ENCODE measurements around the gene WSCD2.

The WSCD2 gene

GRCh38 chr12:108287227-108287626 lies 158.1 kb downstream of the WSCD2 start:
- Histone ChIP-seq H2AFZ (ENCODE audit: low read depth, low read length) (no peak overlapping the region), H3K9me3 (ENCODE audit: low read length) (no peaks in the 10 kb centered on the region), H3K36me3 (ENCODE audit: insufficient read depth, low read length) (no peaks in the 10 kb centered on the region), H3K4me3 (ENCODE audit: low read length) (no peak overlapping the region), H3K4me1 (ENCODE audit: insufficient read depth, low read length) (no peaks in the 10 kb centered on the region), H3K27me3 (ENCODE audit: insufficient read depth, low read length) (peaks cover 2% of the 10 kb centered on the region)

GRCh38 chr12:108289350-108290161 lies 160.5 kb downstream of the WSCD2 start:
- Histone ChIP-seq H3K9me3 (ENCODE audit: low read length) (no peaks in the 10 kb centered on the region), H3K27me3 (ENCODE audit: insufficient read depth, low read length) (no peaks in the 10 kb centered on the region), H3K4me1 (ENCODE audit: insufficient read depth, low read length) (no peaks in the 10 kb centered on the region), H3K36me3 (ENCODE audit: insufficient read depth, low read length) (no peaks in the 10 kb centered on the region), H2AFZ (ENCODE audit: low read depth, low read length) (no peak overlapping the region), H3K4me3 (ENCODE audit: low read length) (no peak overlapping the region)

GRCh38 chr12:108295641-108296040 lies 166.6 kb downstream of the WSCD2 start:
- Histone ChIP-seq H3K27me3 (ENCODE audit: insufficient read depth, low read length) (no peaks in the 10 kb centered on the region), H3K4me3 (ENCODE audit: low read length) (no peak overlapping the region), H2AFZ (ENCODE audit: low read depth, low read length) (no peak overlapping the region), H3K36me3 (ENCODE audit: insufficient read depth, low read length) (no peaks in the 10 kb centered on the region), H3K4me1 (ENCODE audit: insufficient read depth, low read length) (no peaks in the 10 kb centered on the region), H3K9me3 (ENCODE audit: low read length) (no peaks in the 10 kb centered on the region)

- Histone ChIP-seq H2AFZ (ENCODE audit: low read depth, low read length) (no peak overlapping the region), H3K36me3 (ENCODE audit: insufficient read depth, low read length) (no peaks in the 10 kb centered on the region), H3K4me3 (ENCODE audit: low read length) (no peak overlapping the region), H3K27me3 (ENCODE audit: insufficient read depth, low read length) (no peaks in the 10 kb centered on the region), H3K9me3 (ENCODE audit: low read length) (no peaks in the 10 kb centered on the region), H3K4me1 (ENCODE audit: insufficient read depth, low read length) (no peaks in the 10 kb centered on the region)
Observed at GRCh38 chr12:108296945-108297344, 167.9 kb downstream of the WSCD2 start.

- no peaks in the 10 kb centered on the region for H3K36me3 ChIP-seq (ENCODE audit: insufficient read depth, low read length)
- no peak overlapping the region for H2AFZ ChIP-seq (ENCODE audit: low read depth, low read length)
- H3K4me3 ChIP-seq (ENCODE audit: low read length), result no peak overlapping the region
- no peaks in the 10 kb centered on the region for H3K4me1 ChIP-seq (ENCODE audit: insufficient read depth, low read length)
- no peaks in the 10 kb centered on the region for H3K27me3 ChIP-seq (ENCODE audit: insufficient read depth, low read length)
- no peaks in the 10 kb centered on the region for H3K9me3 ChIP-seq (ENCODE audit: low read length)
Observed at GRCh38 chr12:108297424-108297823, 168.3 kb downstream of the WSCD2 start.

- H2AFZ ChIP-seq (ENCODE audit: low read depth, low read length), result no peak overlapping the region
- H3K36me3 ChIP-seq (ENCODE audit: insufficient read depth, low read length), result no peaks in the 10 kb centered on the region
- H3K27me3 ChIP-seq (ENCODE audit: insufficient read depth, low read length), result no peaks in the 10 kb centered on the region
- no peak overlapping the region for H3K4me3 ChIP-seq (ENCODE audit: low read length)
- no peaks in the 10 kb centered on the region for H3K4me1 ChIP-seq (ENCODE audit: insufficient read depth, low read length)
- no peaks in the 10 kb centered on the region for H3K9me3 ChIP-seq (ENCODE audit: low read length)
Observed at GRCh38 chr12:108297895-108298760, 169.0 kb downstream of the WSCD2 start.

- no peak overlapping the region for H3K4me3 ChIP-seq (ENCODE audit: low read length)
- no peak overlapping the region for H2AFZ ChIP-seq (ENCODE audit: low read depth, low read length)
Observed at GRCh38 chr12:108298761-108299275, 169.7 kb downstream of the WSCD2 start.

GRCh38 chr12:108299516-108299915 lies 170.4 kb downstream of the WSCD2 start:
- H2AFZ ChIP-seq (ENCODE audit: low read depth, low read length), result no peak overlapping the region
- no peaks in the 10 kb centered on the region for H3K27me3 ChIP-seq (ENCODE audit: insufficient read depth, low read length)
- no peaks in the 10 kb centered on the region for H3K4me1 ChIP-seq (ENCODE audit: insufficient read depth, low read length)
- no peak overlapping the region for H3K4me3 ChIP-seq (ENCODE audit: low read length)
- H3K36me3 ChIP-seq (ENCODE audit: insufficient read depth, low read length), result no peaks in the 10 kb centered on the region
- H3K9me3 ChIP-seq (ENCODE audit: low read length), result no peaks in the 10 kb centered on the region

More at GRCh38 chr12:108298761-108299275, 169.7 kb downstream of the WSCD2 start:
- H3K9me3 ChIP-seq (ENCODE audit: low read length), result no peaks in the 10 kb centered on the region
- no peaks in the 10 kb centered on the region for H3K36me3 ChIP-seq (ENCODE audit: insufficient read depth, low read length)
- H3K27me3 ChIP-seq (ENCODE audit: insufficient read depth, low read length), result no peaks in the 10 kb centered on the region
- no peaks in the 10 kb centered on the region for H3K4me1 ChIP-seq (ENCODE audit: insufficient read depth, low read length)
